Activated CD4-positive, alpha-beta T cell treated with anti-CD3 and anti-CD28 coated beads, Interleukin-2, Interleukin-6, amounts not matched to agents 100 ng/mL and 50 ng/mL, durations not matched to agents 16 hours and 8 hours (primary cell): Measurements from ENCODE around the gene CEBPA.
A peak's percentile ranks its signal among the peaks of the same experiment; 100 is the strongest.

ENCODE experiments used
- DNase-seq: peaks from one replicate; pipeline ENCODE4 v3.0.0-alpha.2; 2020

The CEBPA gene

DNA sequence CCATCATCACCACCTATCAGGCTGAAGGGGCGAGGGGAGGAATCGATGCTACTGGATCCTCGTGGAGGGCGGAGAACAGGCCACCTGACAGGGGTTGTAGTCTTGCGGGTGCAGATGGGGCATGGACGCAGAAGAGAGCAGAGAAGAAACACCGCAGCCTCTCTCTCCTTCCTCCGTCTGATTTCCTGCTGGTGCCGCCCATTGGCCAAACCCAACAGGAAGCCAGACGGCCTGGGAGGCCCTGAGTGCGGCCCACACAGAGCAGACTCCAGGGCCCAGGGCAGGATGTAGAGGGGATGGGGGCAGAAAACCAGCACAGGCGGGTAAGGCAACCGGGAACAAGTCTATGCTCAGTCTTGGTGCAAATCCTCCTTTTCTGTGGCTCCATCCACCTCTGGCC lies 15.4 kb downstream of the CEBPA start:
- DNase-seq = peak; percentile 50

DNA sequence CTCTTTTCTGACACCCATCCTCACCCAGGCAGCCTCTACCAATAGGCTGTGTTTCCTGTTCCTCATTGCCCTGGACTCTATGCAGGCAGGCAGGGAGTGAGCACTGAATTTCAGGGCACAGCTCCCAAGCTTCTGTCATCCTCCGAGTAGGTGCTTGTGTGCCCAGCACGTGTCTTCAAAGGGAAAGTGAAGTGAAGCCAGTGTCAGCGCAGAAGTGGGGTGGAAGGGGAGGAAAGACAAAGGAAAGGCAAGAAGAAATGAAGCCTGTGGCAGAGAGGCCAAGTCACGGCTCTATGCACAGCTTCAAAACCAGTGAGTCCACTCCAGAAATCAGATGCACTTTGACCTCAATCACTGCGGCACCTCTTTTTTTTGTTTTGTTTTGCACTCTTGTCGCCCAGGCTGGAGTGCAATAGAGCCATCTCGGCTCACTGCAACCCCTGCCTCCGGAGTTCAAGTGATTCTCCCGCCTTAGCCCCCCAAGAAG lies 16.9 kb downstream of the CEBPA start:
- no peak for DNase-seq

DNA sequence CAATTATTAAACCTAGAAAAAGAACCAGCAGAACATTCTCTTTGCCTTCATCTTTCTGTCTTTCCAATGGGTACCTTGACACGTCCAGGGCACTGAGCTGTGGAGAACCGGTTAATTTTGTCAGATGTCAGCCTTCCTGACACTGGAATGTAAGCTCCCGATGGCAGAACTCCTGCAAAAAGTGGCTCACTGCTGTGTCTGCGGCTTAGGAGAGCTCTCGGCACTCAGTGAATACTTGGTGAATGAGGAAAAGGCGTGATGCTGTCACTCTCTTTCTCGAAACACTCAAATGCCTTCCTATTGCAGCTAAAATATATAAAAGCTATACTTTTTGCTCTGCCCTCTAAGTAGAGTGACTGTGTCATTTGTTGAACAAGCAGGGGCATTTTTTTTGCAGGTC lies 17.6 kb downstream of the CEBPA start:
- no peak for DNase-seq

DNA sequence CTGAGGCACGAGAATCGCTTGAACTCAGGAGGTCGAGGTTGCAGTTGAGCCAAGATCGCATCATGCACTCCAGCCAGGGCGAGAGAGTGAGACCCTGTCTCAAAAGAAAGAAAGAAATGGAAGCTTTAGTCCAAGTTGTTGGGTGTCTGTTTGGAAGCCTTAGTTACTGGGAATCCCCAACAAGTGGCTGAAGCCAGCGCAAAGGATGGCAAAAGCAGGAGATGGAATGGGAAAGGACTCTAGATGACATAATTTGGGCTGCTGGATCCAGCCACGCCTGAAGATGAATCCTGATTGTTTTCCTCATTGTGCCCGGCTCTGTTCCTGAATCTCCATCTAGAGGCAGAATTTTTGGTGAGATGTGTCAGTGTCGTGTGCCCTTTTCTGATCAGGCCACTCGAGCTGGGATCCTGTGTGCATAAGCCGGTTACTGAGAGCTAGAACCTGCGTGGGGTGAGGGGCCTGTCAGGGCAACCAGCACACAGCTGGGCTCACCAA lies 18.1 kb downstream of the CEBPA start:
- DNase-seq = no peak

DNA sequence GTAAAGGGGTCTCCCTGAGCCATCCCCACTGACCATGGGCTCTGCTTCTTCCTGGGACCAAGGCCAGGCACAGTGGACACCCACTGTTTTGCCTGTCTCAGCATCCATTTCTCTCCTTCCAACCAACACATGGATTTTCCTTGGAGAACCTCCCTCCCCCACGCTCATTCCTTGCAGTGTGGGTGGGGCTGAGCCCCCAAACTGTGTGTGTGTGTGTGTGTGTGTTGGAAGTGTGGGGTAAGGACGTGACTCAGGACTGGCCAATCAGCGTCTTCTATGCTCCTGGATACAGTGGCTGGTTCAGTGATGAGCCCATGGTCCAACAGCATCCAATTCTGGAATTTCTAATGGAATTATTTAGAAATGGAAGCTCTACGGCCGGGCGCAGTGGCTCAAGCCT lies 18.7 kb downstream of the CEBPA start:
- DNase-seq = no peak

DNA sequence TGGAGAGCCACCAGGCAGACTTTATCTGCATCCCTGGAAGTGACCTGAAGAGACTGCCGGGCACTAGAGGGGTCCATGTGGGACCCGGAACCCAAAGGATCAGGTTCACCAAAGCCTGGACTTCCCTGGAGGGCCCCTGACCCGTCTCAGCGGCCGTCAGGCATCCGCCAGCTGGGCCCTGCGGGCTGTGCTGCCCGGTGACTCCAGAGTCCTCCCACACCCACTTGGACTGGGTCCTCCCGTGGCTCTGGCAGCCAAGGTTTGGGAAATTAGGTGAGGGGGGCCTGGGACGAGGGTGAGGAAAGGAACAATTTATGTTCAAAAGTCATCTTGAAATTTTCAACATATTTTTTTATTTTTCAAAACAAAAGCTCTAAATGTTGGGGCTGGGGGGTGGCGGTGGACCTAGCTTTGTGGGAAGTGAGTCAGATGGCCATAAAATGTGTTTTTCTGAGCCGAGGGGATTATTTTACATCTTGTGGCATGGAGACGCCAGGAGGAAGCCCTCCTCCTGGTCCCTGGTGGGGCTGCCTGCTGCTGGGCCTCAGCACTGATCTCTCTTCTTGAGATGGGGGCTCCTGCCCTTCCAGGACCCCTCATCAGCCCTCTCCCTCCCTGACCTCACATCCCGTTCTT lies 20.2 kb downstream of the CEBPA start:
- DNase-seq = no peak

DNA sequence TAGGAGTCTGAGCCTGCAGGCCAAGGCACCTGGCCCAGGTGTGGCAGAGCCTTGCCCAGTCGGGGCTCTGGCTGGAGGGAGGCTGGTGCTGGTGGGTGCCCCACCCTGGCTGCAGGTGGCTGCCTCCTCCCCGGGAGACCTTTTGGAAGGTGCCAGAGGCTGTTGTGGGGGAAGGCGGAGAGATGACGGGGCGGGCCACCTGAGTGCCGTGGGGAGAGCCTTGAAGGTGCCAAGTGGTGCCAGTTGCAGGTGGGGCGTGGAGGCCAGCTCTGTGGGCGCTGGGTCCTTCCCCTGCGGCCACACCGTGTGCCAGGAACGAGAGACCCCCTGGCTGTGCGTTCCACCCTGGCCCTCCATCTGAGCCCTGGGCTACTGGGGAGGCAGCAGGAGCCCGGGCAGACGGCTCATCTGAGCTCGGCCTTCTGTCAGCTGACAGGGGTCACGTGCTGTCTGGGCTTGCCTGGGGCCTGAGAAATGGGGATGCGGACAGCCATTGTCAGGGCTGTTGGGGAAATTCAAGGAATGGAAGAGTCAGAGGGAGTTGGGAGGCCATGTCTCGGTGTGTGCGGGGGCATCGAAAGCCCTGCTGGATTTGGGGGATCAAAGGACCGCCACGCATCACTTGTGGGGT lies 20.9 kb downstream of the CEBPA start:
- DNase-seq = no peak

DNA sequence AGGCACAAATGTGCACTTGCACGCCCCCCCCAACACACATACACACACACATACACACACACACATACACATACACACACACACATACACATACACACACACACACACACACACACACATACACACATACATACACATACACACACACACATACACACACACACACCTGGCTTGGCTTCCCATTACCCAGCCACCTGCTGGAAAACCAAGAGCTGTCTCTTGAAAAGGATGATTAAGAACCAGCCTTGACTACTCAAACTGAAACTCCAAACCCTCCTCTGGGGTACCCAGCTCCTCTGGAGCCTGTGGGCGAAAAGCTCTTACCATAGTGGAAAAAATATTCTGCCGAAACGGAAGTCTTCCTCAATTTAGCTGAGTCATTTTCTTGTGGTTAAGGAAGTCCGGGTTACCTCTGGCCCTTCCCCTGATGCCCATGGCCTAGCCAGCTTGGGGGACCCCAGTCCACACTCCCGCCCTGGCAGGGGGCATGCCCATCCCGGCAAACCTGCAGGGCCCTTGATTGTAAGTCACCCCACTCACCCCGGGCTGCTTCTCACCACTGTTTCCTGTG lies 21.9 kb downstream of the CEBPA start:
- DNase-seq = peak; percentile 92

DNA sequence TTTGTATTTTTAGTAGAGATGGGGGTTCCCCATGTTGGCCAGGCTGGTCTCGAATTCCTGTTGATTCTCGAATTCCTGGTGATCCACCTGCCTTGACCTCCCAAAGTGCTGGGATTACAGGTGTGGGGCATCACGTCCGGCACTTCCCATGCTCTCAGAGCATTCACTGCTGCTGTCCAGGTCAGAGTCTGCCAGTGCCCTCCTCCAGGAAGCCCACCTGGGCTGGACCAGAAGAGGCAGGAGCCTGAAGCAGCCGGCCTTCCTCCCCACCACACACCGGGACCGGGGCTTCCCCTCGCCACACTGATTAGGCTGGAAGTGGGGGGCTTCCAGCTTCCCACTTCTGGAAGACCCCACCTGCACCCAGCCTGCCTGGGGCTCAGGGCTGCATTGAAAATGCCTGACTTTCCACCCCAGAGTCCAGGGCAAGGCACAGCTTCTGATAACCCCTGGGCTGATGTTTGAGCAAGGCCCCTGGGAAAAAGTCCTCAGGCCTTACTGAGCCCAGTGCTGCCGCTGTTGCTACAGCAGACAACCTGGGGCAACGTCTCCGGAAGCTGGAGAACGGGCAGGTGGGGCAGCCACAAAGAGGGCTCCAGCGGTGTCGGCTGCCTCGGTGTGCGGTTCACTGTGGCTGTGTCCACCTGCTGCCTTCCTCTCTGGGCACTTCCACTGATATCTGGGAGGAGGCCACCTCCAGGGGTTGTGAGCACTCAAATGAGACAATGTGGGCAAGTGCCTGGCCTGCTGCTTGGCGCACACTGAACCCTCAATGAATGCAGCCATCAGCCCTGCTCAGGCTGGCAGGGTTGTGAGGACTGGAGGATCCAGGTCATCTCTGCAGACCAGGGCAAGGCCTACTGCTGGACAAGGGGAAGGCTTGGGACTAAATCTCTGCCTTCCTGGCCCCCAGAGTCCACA lies 22.6 kb downstream of the CEBPA start:
- DNase-seq = no peak

DNA sequence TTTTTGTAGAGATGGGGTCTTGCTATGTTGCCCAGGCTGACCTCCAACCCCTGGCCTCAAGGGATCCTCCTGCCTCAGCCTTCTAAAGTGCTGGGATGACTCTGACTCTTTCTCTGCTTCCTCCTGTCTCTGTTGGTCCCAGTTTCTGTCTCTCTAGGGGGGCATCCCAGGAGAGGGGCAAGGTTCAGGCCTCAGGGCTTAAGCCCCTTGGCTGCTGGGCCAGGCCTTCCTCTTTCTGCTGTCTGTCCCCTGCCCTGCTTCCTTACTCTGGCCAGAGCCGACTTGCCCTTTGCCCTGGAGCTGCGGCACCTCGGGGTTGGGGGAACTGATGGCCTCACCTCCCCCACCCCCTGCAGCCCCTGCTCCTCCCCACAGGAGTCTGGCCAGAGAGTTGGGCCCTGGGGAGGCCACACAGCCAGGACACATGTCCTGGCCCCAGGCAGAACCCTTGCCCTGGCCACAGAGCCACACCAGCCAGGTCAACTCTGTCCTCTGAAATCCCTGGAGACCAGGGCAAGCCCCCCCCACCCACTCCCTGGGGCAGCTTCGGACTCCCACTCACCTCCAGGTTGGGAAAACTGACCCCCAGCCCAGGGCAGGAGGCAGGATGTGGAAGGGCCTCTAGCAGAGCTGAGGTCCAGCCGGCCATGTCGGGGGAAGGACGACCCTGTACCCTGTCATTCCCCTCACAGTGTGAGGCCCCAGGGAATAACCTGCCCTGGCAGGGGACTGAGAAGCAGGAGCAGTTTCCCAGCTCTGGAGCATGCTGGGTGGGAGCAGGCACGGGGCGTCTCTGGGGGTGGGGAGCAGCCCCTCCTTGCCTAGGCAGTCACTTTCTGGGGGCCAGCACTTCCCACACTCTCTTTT lies 23.7 kb downstream of the CEBPA start:
- DNase-seq = no peak

DNA sequence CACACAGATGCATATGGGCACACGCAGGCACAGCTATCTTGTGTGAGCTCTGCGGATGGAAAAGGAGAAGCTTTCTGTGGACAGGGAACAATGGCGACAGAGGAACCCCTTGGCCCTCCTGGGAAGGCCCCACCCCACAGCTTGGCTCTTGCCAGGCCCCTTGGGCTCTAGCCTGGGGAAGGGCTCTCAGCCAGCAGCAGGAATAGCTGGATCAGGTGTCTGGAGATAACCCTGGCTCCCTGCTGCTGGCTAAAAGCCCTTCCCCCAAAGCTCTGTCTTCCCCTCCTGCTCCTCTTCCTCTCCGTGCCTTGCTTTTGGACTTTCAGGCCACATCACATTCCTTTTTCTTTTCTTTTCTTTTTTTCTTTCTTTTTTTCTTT lies 24.3 kb downstream of the CEBPA start:
- DNase-seq = no peak

DNA sequence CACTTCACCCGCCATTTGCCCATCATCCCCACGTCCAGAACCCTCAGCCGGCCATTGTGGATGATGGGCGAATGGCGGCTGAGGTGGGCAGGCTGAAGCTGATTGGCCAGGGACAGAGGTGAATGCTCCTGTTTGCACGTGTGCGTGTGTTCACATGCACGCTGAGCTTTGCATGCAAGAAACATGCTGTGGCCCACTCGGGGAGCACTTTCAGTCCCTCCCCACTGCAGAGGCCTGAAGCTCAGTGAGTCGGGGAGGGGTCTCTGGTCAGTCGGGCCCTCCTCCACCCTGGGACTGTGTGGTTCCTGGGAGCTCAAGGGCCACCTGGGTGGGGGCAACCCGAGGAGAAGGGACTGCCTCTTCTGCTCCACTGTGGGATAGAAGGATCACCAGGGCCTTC lies 24.9 kb downstream of the CEBPA start:
- no peak for DNase-seq

DNA sequence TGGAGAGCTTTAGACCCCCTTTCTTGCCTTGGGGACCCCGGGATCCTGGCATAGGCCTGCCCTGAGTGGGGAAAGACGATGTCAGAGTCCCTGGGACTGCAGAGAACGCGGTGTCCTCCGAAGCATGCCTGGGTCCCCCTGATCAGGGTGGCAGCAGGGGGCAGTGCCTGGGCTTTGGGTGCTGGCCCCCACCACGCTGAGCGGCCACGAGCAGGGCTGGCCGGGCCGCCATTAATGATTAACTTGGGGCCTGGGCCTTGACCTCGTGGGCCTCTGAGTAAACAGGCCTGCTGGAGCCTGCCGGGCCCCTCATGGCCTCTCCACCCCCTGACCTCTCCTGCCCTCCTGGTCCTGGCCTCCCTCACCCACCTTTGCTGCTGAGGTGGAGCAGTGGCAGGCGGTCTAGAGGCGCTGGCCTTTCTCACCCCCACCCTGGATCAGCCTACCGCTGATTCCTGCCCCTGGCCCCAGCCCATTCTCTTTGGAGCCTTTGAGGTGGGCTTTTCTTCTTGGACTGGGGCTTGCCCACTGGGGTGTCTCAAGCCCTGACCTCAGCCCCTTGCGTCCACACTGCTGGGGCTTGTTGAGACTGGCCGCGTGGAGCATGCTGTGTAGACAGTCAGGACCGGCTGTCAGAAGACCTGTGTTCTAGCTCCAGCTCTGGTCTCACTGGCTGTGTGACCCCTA lies 26.3 kb downstream of the CEBPA start:
- no peak for DNase-seq

DNA sequence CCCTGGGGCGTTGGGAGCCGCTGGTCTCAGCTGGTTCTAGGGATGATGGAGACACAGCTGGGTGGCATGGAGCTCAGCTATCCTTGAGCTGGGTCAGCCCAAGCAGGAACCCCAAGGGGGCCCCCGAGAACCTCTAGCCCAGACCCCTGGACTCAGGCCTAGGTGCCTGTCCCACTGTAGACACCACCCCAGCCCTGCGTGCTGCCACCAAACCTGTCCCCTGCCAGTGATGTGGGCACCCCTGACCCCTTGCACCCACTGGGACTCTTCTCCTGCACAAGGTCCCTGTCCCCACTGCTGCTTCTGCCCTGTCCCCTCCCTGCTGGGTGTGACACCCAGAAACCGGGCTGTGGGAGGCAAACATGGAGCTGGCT lies 26.8 kb downstream of the CEBPA start:
- DNase-seq = no peak

DNA sequence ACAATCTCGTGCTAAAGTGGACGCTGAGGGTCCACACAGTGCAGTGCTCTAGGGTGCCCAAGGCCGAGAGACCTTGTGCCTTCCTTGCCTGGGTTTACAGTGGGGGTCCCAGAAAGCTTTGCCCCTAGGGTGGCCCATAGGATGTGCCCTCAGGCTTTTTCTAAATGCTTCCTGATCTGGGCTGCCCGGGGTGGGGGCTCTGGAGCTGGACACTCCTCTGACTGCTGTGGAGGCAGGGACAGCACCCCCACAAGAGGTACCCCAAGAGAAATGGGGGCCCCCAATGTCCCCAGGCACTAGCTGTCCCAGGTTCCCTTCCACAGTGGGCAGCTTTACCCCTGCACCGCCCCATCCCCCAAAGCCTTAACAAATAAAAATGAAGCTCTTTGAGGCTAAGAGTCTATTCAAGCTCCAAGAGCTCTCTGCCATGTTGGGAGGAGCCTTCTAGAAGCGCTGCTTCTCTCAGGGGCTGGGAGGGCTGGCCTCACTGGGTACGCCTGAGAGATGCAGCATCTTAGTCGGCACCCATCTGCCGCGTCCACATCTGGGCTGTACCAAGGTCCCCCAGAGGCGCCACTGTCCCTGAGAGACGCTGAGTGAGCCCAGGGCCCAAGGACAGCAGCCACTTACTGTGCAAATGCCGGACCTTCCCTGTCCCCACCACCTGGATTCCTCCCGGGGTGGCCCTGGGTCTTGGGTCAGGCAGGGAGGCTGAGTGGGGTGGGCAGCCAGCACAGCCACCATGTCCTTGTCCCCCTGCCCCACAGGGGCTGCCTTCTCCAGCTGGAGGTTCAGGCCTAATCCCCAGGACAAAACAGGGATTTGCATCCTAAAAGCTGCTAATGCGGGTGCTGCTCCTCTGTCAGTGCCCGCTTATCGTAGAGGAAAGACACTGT lies 27.4 kb downstream of the CEBPA start:
- no peak for DNase-seq

DNA sequence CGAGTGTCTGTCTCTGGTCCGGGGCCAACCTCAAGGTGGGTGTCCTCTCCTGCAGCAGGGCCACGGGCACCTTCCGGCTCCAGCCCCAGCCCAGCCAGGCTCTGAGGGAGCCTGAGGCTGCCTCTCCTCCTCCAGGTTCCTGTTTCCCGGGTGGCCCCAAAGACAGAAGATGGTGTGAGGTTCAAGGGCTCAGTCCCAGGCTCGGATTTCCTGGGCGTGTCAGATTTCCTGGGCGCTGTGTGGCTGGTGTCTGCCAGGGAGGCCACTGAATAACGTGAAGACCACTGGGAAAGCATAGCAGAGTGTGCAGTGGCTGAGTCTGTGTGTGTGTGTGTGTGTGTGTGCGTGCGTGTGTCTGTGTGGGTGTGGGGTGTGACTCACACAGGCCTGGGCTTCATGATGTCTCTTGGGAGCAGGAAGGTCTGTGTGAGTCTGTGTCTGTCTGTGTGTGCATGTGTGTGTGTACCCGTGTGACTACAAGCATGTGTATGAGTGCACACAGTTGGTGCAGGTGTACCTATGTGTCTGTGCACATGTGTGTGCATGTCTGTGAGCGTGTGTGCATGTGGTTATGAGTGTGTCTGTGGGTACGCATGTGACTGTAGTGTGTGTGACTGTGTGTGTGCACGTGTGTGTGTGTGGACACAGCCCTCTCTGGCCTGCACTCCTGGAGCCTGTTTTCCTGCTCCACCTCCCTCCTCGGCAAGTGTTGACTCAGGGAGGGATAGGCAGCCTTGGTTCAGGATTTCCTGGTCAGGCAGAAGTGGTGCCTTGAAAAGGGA lies 28.3 kb downstream of the CEBPA start:
- DNase-seq = peak; percentile 32

DNA sequence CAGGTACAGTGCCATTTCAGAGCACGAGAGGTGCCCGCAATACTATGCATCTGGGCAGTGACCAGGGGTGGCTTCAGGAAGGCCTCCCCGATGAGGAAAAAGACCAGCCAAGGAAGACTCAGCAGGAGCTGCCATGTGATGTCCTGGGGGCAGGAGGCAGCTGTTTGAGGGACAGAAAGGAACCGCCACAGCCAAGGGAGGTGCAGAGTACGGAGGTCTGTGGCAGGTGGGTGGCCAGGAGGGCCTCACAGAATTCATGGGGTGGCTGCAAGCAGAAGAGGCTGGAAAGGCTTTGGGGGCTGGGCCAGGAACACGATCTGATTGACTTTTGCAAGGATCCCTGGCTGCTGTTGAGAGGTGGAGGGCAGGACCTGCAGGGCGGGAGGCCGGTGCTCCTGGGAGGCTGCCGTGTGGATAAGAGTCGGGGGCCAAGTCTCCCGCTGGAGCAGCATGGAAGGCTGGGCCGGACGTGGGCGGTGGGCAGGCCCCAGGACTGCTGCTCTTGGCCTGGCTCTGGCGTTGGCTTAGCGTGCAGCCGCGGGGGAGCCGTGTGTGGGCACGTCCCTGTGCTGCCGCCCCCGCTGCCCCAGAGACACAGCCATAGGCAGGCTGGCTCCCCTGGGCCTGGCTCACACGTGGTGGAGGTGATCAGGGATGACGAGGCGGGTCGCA lies 29.1 kb downstream of the CEBPA start:
- no peak for DNase-seq

DNA sequence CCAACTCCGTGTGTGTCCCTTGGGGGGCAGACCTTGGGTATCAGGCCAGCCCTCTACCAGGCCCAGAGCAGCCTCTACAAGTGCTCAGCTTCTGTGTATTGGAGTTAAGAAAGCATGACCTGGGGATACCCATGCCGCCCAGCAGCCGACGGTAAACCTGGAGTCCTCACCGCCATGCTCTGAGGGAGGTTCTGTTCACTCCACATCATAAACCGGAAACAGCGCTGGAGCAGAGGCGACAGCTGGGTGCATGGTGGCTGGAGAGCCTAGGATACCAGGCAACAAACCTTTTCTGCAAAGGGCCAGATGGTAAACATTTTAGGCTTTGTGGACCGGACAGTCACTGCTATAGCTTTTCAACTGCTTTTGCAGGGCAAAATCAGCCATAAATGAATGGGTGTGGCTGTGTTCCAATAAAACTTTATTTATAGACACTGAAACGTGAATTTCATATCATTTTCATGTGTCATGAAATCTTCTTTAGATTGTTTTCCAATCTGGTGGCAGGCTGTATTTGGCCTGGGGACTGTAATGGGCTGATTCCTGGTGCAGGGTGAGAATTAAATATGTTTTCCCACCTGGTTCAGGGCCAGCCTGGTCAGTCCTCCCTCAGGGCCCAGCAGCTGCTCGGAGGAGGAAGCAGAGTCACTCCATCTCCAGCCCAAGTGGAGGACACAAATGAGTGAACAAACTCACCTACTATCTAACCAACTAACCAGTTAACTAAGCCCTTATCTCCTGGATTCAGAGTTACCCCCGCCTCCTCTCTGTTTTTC lies 30.9 kb downstream of the CEBPA start:
- DNase-seq = no peak
